Left hindlimb (tissue), 1 donor: Measurements from ENCODE around the gene SLC35F5.
"Not testable (repeated sequence)": the region's sequence is repeated elsewhere in the genome, so short reads cannot be mapped to it uniquely, and the experiment has no call there.

Experiments
- DNase-seq: peaks from one replicate; pipeline ENCODE4 v3.0.0-alpha.2; 2018

Gene SLC35F5

GRCh38 chr2:113755835-113756354, 547 bp downstream of the SLC35F5 start:
- DNase-seq = no peak

- peak; percentile 27 for DNase-seq
These were observed 1.2 kb downstream of the SLC35F5 start for GRCh38 chr2:113755035-113755834.

DNA sequence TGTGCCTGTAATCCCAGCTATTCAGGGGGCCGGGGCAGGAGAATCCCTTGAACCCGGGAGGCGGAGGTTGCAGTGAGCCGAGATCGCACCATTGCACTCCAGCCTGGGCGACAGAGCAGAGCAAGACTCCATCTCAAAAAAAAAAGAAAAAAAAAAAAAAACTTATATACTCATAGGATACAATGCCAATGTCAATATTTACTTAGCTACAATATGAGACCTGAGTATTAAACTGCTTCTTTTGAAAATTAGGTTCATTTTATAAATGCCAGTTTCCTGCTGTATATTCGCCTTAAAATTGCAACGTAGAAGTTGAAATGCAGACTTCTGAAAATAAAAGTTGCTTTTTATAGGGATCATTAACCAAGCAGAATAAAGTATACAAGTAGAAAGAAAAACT, 2.3 kb downstream of the SLC35F5 start:
- no peak for DNase-seq

DNA sequence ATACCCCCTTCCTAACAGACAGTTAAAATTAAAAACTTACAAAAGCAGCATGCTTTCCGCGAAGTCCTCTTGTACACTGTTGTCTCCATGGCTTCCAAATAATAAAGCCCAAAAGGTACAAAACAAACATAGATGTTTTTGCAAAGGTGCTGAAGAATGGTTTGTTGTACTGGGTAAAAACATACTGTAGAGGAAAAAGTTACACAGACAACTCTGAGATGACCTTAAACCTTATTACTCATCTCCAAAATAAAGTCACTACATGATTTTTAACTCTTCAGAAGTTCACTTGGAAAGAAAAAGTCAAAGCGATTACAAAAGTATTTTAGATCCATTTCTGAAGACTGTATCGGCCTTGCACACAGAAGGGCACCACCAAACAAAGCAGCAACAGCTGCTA, 6.1 kb downstream of the SLC35F5 start:
- DNase-seq = no peak

- no peak for DNase-seq
These were observed 15.4 kb downstream of the SLC35F5 start for GRCh38 chr2:113741091-113741490.

DNA sequence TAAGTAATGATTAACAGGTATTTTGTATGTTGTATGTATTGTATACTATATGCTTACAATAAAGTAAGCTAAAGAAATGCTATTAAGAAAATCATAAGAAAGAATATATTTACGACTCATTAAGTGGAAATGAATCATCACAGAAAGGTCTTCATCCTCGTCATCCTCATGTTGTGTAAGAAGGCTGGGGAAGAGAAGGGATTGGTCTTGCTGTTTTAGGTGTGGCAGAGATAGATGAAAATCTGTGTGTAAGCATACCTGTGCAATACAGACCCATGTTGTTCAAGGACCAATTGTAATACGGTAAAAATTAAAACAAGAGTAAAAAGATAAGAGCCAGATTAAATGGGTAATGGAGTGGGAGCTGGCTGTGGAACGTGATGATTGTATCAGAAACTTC, 16.6 kb downstream of the SLC35F5 start:
- DNase-seq = no peak

DNA sequence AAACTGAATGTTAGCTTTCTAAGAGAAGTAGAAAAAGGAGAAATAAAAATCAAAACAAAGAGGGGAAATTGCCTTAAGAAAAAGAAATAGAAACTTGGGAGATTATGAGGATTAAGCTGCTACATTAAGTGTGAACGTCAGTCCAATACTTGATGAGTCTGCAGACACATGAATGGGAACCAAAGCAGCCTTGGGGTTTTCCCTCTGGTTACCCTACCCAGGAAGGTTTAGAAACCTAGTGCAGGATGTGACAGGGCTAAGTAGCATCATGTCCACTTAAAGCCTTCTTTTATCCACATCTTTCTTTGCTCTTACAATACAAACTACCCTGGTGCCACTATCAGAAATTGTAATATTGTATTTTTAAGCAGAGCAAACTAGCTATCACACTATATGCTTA, 22.3 kb downstream of the SLC35F5 start:
- DNase-seq = no peak

DNA sequence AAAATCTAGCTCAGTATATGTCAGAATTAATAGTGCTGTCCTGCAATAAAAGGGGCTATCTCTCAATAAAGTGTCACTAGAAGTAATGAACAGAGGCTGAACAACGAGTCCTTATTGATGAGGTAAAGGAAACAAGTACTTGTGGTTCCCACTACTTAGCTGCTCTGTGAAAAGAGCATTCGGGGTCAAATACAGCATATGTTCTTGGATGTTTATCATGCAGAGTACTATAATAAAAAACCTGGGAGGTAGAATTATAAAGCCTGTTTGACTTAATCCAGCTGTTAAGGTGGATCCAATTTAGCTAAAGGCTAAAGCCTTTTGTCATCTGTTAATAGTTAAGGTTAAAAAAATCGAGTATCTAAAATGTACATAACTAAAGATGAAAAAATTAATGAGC, 32.4 kb downstream of the SLC35F5 start:
- DNase-seq = no peak

DNA sequence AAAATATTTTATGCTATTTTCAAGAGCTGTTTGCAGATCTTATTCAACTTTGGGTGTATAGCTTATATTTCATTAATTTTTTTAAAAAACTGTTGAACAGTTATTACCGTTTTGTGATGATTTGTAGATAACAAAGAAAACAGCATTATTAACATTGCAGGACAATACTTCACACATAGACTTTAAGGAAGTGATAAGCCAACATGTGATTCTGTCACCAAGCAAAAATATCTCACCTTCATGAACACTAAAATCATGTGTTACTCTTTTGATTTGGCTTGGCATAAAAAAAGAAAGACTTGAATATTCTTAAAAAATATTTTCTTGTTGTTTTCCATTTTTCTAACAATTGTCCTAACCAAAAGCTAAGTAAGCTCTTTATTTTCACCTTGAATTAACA, 33.0 kb downstream of the SLC35F5 start:
- no peak for DNase-seq

DNA sequence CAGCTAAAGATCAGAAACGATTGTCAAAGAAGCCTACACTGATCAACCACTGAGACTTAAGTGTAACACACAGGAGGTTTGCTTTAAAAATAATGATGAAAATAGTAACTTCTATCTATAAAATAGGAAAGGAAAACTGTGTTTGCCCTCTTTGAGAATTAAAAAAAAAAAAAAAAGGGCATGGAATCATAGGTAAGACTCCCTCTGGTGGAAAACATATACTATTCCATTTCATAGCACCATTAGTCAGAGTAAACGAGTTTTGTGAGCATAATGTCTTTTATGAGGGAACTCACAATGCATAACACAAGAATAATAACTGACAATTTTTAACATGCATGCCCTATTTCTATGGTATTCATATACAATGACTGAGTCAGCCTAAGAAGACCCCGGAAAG, 36.3 kb downstream of the SLC35F5 start:
- no peak for DNase-seq

DNA sequence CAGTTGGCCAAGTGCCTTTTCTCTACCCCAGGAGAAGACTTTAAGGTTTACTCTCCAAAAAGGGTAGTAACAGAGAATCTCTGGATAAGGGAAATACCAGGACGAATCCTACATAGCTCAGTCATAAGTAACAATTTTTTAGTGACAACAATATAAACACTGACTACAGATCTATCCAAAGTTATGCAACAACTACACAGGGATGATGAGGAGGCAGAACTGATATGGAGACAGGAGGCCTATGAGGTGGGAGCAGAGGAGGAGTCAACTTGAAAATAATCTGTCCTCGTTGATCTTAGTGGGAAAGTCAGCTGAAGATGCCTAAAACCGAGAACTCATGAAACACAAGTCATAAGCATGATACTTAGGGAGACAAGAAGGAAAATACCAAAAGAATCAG, 40.2 kb downstream of the SLC35F5 start:
- DNase-seq = no peak

DNA sequence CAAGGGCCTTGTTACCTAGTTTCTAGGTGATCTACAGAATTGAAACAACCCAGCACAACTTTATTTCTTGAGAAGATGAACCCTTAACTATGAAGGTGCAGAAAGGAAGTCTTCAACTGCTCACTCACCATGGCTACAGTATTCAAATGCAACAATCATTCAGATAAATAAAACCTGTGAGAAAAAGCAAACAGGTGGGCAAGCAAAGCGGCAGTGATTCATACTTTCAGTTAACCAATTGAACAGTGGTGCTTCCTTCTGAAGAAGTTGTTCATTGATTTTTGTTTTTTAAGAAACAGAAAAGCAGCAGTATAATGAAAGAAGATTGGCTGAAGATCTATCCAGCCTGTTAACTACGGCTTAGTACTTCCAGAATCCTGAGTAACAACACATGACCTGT, 43.5 kb downstream of the SLC35F5 start:
- no peak for DNase-seq

- DNase-seq = no peak
These were observed 44.6 kb downstream of the SLC35F5 start for GRCh38 chr2:113711851-113712250.

- no peak for DNase-seq
These were observed 47.4 kb downstream of the SLC35F5 start for GRCh38 chr2:113709022-113709421.

GRCh38 chr2:113707106-113707505, 49.3 kb downstream of the SLC35F5 start:
- no peak for DNase-seq

GRCh38 chr2:113705982-113706523, 50.4 kb downstream of the SLC35F5 start:
- no peak for DNase-seq

DNA sequence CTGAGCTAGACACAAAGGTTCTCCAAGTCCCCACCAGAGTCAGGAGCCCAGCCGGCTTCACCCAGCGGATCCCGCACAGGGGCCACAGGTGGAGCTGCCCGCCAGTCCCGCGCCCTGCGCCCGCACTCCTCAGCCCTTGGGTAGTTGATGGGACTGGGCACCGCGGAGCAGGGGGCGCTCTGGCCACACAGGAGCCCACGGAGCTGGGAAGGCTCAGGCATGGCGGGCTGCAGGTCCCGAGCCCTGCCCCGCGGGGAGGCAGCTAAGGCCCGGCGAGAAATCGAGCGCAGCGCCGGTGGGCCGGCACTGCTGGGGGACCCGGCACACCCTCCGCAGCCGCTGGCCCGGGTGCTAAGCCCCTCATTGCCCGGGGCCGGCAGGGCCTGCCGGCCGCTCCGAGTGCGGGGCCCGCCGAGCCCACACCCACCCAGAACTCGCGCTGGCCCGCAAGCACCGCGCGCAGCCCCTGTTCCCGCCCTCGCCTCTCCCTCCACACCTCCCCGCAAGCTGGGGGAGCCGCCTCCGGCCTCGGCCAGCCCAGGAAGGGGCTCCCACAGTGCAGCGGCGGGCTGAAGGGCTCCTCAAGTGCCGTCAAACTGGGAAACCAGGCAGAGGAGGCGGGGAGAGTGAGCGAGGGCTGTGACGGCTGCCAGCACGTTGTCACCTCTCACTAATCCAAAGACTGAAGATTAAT, 52.0 kb downstream of the SLC35F5 start:
- DNase-seq = not testable (repeated sequence)

- DNase-seq = no peak
These were observed 52.8 kb downstream of the SLC35F5 start for GRCh38 chr2:113703386-113704299.

DNA sequence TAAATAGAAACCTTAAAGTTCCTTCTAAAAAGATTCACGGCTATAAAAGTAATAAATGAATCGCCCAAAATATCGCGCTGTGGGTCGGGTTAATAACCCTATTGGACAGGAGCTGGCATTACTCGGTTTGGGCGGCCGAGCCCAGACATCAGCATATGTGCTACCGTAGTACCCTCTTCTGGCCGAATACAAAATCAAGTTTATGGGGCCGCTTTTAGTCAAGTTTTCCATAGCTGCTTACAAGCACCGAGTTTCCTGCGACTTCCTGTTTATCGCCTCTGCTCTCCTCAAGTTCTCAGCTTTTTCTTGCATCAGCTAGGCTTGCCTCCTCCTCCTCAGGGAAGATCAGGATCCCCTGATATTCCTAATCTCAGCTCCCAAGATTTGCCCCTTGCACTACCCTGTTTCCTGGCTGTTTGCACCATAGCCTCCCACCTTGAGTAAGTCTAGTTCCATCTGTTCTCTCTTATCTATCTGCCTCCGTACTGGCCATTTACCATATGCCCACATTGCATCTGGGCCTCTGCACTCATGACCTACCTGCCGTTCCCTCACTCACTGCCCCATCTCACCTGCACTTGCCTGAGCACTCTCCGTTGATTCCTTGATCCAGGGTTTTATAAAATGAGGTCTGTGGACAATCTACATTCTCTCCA, 56.1 kb downstream of the SLC35F5 start:
- DNase-seq = no peak

DNA sequence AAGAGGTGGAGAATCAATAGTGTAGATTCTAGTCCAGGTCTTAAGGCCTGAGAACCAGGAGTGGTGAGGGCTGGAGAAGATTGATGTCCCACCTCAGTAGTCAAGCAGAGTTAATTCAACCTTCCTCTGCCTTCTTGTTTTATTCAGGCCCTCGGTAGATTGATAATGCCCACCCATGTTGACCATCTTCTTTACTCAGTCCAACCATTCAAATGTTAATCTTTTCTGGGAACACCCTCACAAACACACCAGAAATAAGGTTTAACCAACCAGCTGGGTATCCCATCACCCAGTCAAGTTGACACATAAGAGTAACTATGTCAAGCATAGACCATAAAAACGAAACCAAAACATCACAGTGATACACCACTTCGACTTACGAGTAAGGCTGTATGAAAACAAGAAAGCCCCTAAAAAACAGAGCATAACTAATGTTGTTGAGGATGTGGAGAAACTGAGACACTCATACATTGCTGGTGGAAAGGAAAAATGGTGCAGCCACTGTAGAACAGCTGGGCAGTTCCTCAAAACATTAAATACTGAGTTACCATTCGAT, 57.5 kb downstream of the SLC35F5 start:
- DNase-seq = no peak

DNA sequence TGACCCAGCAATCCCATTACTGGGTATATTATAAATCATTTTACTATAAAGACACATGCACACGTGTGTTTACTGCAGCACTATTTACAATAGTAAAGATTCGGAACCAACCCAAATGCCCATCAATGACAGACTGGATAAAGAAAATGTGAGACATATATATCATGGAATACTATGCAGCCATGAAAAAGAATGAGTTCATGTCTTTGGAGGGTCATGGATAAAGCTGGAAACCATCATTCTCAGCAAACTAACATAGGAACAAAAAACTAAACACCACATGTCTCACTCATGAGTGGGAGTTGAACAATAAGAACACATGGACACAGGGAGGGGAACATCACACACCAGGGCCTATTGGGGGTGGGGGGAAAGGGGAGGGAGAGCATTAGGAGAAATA, 58.2 kb downstream of the SLC35F5 start:
- DNase-seq = not testable (repeated sequence)

DNA sequence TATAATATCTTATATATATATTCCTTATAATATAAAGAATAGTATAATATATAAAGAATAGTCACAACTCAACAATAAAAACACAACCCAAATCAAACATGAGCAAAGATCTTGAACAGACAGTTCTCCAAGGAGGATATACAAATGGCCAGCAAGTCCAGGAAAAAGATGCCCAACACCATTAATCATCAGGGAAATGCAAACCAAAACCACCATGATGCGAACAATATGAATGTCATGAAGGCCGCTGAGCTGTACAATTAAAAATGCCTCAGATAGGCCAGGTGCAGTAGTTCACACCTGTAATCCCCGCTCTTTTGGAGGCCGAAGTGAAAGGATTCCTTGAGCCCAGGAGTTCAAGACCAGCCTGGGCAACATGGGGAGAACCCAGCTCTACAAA, 58.9 kb downstream of the SLC35F5 start:
- DNase-seq = no peak
